DND-41 (cell line): ENCODE results near the gene IQCK.

Source experiments
- ATAC-seq: fragments of 200-7000 bp; cut with Tn5 transposase; 3 replicates; pipeline ENCODE4 v1.9.1; 2021; ENCODE audit warnings: low read depth; ENCODE audit not compliant: insufficient read depth
- DNase-seq: peaks from one replicate; pipeline ENCODE4 v3.0.0-alpha.2; 2020
- H2AFZ ChIP-seq: 2 replicates; pipeline ENCODE4 v1.6.0; 2012; ENCODE audit warnings: low read depth, low read length
- H3K27ac ChIP-seq: 2 replicates; pipeline ENCODE4 v1.5.1; 2012; ENCODE audit warnings: low read length, inconsistent platforms
- H3K27me3 ChIP-seq: fragments of 200-600 bp; sonication (generic); 2 replicates; pipeline ENCODE4 v1.6.0; 2012; ENCODE audit warnings: low read length, mild to moderate bottlenecking, inconsistent platforms; ENCODE audit not compliant: insufficient read depth, poor library complexity
- H3K36me3 ChIP-seq: 2 replicates; pipeline ENCODE4 v1.5.1; 2012; ENCODE audit warnings: low read length, inconsistent platforms; ENCODE audit not compliant: insufficient read depth
- H3K4me1 ChIP-seq: 2 replicates; pipeline ENCODE4 v1.5.1; 2012; ENCODE audit warnings: mild to moderate bottlenecking, low read length; ENCODE audit not compliant: insufficient read depth
- H3K4me2 ChIP-seq: 2 replicates; pipeline ENCODE4 v1.6.0; 2012; ENCODE audit warnings: mild to moderate bottlenecking, moderate library complexity, low read length, inconsistent platforms; ENCODE audit not compliant: insufficient read depth
- H3K4me3 ChIP-seq, 2 experiments: fragments of 200-600 bp in 1 of 2; shearing (Covaris generic) in 1 of 2; 2 replicates each; pipeline ENCODE4 v1.5.1; 2012 to 2016; ENCODE audit warnings: inconsistent platforms in 2 of 2, low read length in 2 of 2, mild to moderate bottlenecking in 2 of 2, low read depth in 1 of 2, moderate library complexity in 1 of 2
- H3K79me2 ChIP-seq: 2 replicates; pipeline ENCODE4 v1.6.0; 2012; ENCODE audit warnings: low read length, inconsistent platforms; ENCODE audit not compliant: insufficient read depth
- H3K9ac ChIP-seq: 2 replicates; pipeline ENCODE4 v1.6.0; 2012; ENCODE audit warnings: low read depth, mild to moderate bottlenecking, inconsistent platforms, low read length, moderate library complexity
- H3K9me3 ChIP-seq: 2 replicates; pipeline ENCODE4 v1.5.1; 2012; ENCODE audit warnings: low read length, moderate library complexity, mild to moderate bottlenecking, inconsistent platforms; ENCODE audit not compliant: insufficient read depth, severe bottlenecking
- H4K20me1 ChIP-seq: 2 replicates; pipeline ENCODE4 v1.6.0; 2012; ENCODE audit warnings: low read length; ENCODE audit not compliant: insufficient read depth
- CTCF ChIP-seq: IDR thresholded peaks from 2 replicates; pipeline ENCODE4 v1.5.1; 2012; ENCODE audit warnings: borderline replicate concordance, low read length, moderate library complexity, mild to moderate bottlenecking; ENCODE audit not compliant: poor library complexity, severe bottlenecking; ENCODE audit errors: extremely low read depth
- EZH2 ChIP-seq: IDR thresholded peaks from 3 replicates; pipeline ENCODE4 v1.6.1; 2012; ENCODE audit warnings: borderline replicate concordance, low read depth, mild to moderate bottlenecking, moderate library complexity, low read length, inconsistent platforms; ENCODE audit not compliant: severe bottlenecking

Gene IQCK

GRCh38 chr16:19851476-19851875 is 133.4 kb downstream of the IQCK start:
- Histone ChIP-seq H2AFZ (no peak overlapping the region), H3K4me2 (no peak overlapping the region), H3K4me1 (no peaks in the 10 kb centered on the region), H3K36me3 (no peaks in the 10 kb centered on the region), H3K27ac (no peak overlapping the region), H3K9me3 (no peaks in the 10 kb centered on the region), H3K9ac (no peak overlapping the region), H3K4me3 (no peak overlapping the region), H4K20me1 (no peaks in the 10 kb centered on the region), H3K79me2 (no peaks in the 10 kb centered on the region), H3K27me3 (no peaks in the 10 kb centered on the region)
- no peak for ATAC-seq
- TF ChIP-seq EZH2 (no peak), CTCF (no peak)
- DNase-seq: no peak

GRCh38 chr16:19853132-19853741 is 135.2 kb downstream of the IQCK start:
- H3K9me3 ChIP-seq: no peaks in the 10 kb centered on the region
- no peak for DNase-seq

GRCh38 chr16:19853742-19854542 is 135.9 kb downstream of the IQCK start:
- Histone ChIP-seq H3K27me3 (no peaks in the 10 kb centered on the region), H3K9me3 (no peaks in the 10 kb centered on the region), H3K36me3 (no peaks in the 10 kb centered on the region), H3K9ac (no peak overlapping the region), H3K4me1 (no peaks in the 10 kb centered on the region), H3K79me2 (no peaks in the 10 kb centered on the region), H3K4me3 (no peak overlapping the region), H3K27ac (no peak overlapping the region), H4K20me1 (no peaks in the 10 kb centered on the region), H3K4me2 (no peak overlapping the region), H2AFZ (no peak overlapping the region)
- ATAC-seq (no peak), DNase-seq (no peak)
- TF ChIP-seq CTCF: no peak
- TF ChIP-seq EZH2: no peak

More at GRCh38 chr16:19853132-19853741, 135.2 kb downstream of the IQCK start:
- no peaks in the 10 kb centered on the region for H4K20me1 ChIP-seq
- H3K36me3 ChIP-seq: no peaks in the 10 kb centered on the region
- H3K79me2 ChIP-seq: no peaks in the 10 kb centered on the region
- no peak overlapping the region for H3K9ac ChIP-seq
- no peak overlapping the region for H3K27ac ChIP-seq
- H3K4me2 ChIP-seq: no peak overlapping the region
- H3K4me1 ChIP-seq: no peaks in the 10 kb centered on the region
- no peak overlapping the region for H3K4me3 ChIP-seq
- no peak for ATAC-seq
- TF ChIP-seq CTCF: no peak
- no peak for TF ChIP-seq EZH2
- no peak overlapping the region for H2AFZ ChIP-seq
- H3K27me3 ChIP-seq: no peaks in the 10 kb centered on the region
